Keratinocyte (primary cell): ENCODE results near the gene AVPR1A. TPM values are rescaled to one million over a fixed set of nuclear protein-coding genes. Genes with fewer than 3 reads are reported as not detected.

ENCODE experiments used
- DNase-seq: peaks from one replicate; pipeline ENCODE4 v3.0.0-alpha.2; 2011; ENCODE audit warnings: low read depth, missing footprints, low spot score
- FAIRE-seq: peaks from 2 replicates; lab custom pipeline; 2011; peaks lifted over from hg19 to GRCh38; lab: Jason Lieb, UNC
- H2AFZ ChIP-seq: 2 replicates; pipeline ENCODE4 v1.6.0; 2012; ENCODE audit warnings: low read length, control low read depth, inconsistent platforms; ENCODE audit not compliant: control insufficient read depth
- H3K27ac ChIP-seq: 2 replicates; pipeline ENCODE4 v1.5.1; 2011; ENCODE audit warnings: low read length; ENCODE audit not compliant: control insufficient read depth, insufficient read depth
- H3K27me3 ChIP-seq: 3 replicates; pipeline ENCODE4 v1.6.0; 2011; ENCODE audit warnings: low read length; ENCODE audit not compliant: control insufficient read depth, insufficient read depth; ENCODE audit errors: extremely low read depth
- H3K36me3 ChIP-seq, 2 experiments: 2 replicates in 1 of 2; 3 replicates in 1 of 2; pipeline ENCODE4 v1.5.1; 2011; ENCODE audit warnings: low read length in 2 of 2, mild to moderate bottlenecking in 1 of 2; ENCODE audit not compliant: control insufficient read depth in 2 of 2, insufficient read depth in 2 of 2; ENCODE audit errors: extremely low read depth in 1 of 2
- H3K4me1 ChIP-seq: 3 replicates; pipeline ENCODE4 v1.5.1; 2011; ENCODE audit warnings: low read length; ENCODE audit not compliant: control insufficient read depth, insufficient read depth; ENCODE audit errors: extremely low read depth
- H3K4me2 ChIP-seq: 3 replicates; pipeline ENCODE4 v1.6.0; 2011; ENCODE audit warnings: low read depth, low read length; ENCODE audit not compliant: control insufficient read depth, insufficient read depth; ENCODE audit errors: extremely low read depth
- H3K4me3 ChIP-seq, 3 experiments: fragments of 200-600 bp in 1 of 3; sonication (generic) in 1 of 3; 2 replicates in 2 of 3; 3 replicates in 1 of 3; pipeline ENCODE4 v1.5.1; 2011 to 2016; ENCODE audit warnings: low read length in 3 of 3, mild to moderate bottlenecking in 3 of 3, control low read depth in 2 of 3, inconsistent platforms in 1 of 3, low read depth in 1 of 3, mixed read lengths in 1 of 3, mixed run types in 1 of 3, moderate library complexity in 1 of 3; ENCODE audit not compliant: control insufficient read depth in 2 of 3, insufficient read depth in 2 of 3; ENCODE audit errors: extremely low read depth in 1 of 3
- H3K79me2 ChIP-seq: 2 replicates; pipeline ENCODE4 v1.6.0; 2012; ENCODE audit warnings: low read length; ENCODE audit not compliant: control insufficient read depth, insufficient read depth
- H3K9ac ChIP-seq: 3 replicates; pipeline ENCODE4 v1.6.0; 2011; ENCODE audit warnings: low read length; ENCODE audit not compliant: control insufficient read depth, insufficient read depth; ENCODE audit errors: extremely low read depth
- H3K9me1 ChIP-seq: 3 replicates; pipeline ENCODE4 v1.6.0; 2011; ENCODE audit warnings: low read length; ENCODE audit not compliant: control insufficient read depth, insufficient read depth; ENCODE audit errors: extremely low read depth
- H3K9me3 ChIP-seq: 2 replicates; pipeline ENCODE4 v1.5.1; 2012; ENCODE audit warnings: low read depth, low read length; ENCODE audit not compliant: control insufficient read depth
- H4K20me1 ChIP-seq: 3 replicates; pipeline ENCODE4 v1.6.0; 2011; ENCODE audit warnings: low read length; ENCODE audit not compliant: control insufficient read depth, insufficient read depth; ENCODE audit errors: extremely low read depth
- EZH2 ChIP-seq: IDR thresholded peaks from one replicate; pipeline ENCODE4 v1.6.1; 2012; ENCODE audit warnings: inconsistent platforms, mild to moderate bottlenecking, low read length, moderate library complexity
- dilution Hi-C: fragments of 300-500 bp; cut with MboI; formaldehyde crosslinking; loops from one replicate; pipeline ENCODE4 v1.7.0; 2020; ENCODE audit warnings: low sequenced_read_pairs; ENCODE audit not compliant: extremely low pct_ligation_motif_present
- polyA plus RNA-seq, 5 experiments: library from polyadenylated mRNA; depleted of rRNA in 3 of 5; stranded (reverse) in 3 of 5; stranded (forward) in 1 of 5; unstranded in 1 of 5; fragments of >200 nt; gene quantifications; 1 replicate in 1 of 5; 2 replicates in 3 of 5; 3 replicates in 1 of 5; pipeline versions ENCODE4 v1.2.1 to v1.2.3, GENCODE V29; 2011 to 2012; ENCODE audit warnings: missing spikeins in 2 of 5, low read depth in 1 of 5, low replicate concordance in 1 of 5
- TF ChIP-seq, protein P1 (sequence below), 3 experiments: IDR thresholded peaks in 1 of 3; conservative IDR thresholded peaks in 1 of 3; optimal IDR thresholded peaks in 1 of 3; 2 replicates in 2 of 3; 3 replicates in 1 of 3; pipeline versions ENCODE3 to v1.5.1; 2011; ENCODE audit warnings: low read length in 3 of 3, mild to moderate bottlenecking in 3 of 3, moderate library complexity in 2 of 3, control low read depth in 1 of 3, inconsistent platforms in 1 of 3; ENCODE audit not compliant: insufficient read depth in 2 of 3; ENCODE audit errors: extremely low read depth in 1 of 3

The AVPR1A gene
- polyA plus RNA-seq, 1 donor (not counting 4 experiments of a cell fraction or from before 2014, with no cell fraction given) = not detected

DNA sequence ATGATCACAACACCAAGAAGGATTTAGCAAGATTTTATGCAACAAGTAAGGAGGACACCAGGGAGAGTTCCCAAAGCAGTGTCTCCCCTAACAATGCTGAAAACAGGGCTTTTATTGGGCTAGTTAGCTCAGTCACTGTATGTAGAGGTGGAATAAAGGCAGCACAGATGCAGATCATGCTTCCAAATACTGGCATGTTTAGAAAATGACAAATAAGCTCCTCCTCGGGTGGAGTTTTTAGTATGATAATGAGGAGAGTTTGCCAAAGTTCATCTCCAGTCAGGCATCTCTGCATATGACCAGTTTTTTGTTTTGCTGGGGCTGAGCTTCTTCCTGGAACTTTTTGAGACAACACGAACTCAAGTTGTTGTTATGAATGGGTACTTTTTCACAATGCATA lies 4.4 kb upstream of the AVPR1A start:
- H3K27me3 ChIP-seq = peaks cover 25% of the 10 kb centered on the region
- H3K27ac ChIP-seq = no peak overlapping the region
- no peaks in the 10 kb centered on the region for H3K9me1 ChIP-seq
- DNase-seq = no peak
- no peak overlapping the region for H3K9ac ChIP-seq
- no peaks in the 10 kb centered on the region for H3K36me3 ChIP-seq
- dilution Hi-C loops = no loop called here
- H3K4me1 ChIP-seq = no peaks in the 10 kb centered on the region
- no peaks in the 10 kb centered on the region for H3K79me2 ChIP-seq
- FAIRE-seq = no peak
- no peak overlapping the region for H2AFZ ChIP-seq
- H3K4me2 ChIP-seq = no peak overlapping the region
- H4K20me1 ChIP-seq = no peaks in the 10 kb centered on the region
- TF ChIP-seq, protein P1, sequence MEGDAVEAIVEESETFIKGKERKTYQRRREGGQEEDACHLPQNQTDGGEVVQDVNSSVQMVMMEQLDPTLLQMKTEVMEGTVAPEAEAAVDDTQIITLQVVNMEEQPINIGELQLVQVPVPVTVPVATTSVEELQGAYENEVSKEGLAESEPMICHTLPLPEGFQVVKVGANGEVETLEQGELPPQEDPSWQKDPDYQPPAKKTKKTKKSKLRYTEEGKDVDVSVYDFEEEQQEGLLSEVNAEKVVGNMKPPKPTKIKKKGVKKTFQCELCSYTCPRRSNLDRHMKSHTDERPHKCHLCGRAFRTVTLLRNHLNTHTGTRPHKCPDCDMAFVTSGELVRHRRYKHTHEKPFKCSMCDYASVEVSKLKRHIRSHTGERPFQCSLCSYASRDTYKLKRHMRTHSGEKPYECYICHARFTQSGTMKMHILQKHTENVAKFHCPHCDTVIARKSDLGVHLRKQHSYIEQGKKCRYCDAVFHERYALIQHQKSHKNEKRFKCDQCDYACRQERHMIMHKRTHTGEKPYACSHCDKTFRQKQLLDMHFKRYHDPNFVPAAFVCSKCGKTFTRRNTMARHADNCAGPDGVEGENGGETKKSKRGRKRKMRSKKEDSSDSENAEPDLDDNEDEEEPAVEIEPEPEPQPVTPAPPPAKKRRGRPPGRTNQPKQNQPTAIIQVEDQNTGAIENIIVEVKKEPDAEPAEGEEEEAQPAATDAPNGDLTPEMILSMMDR (optimal IDR thresholded peaks at IDR 0.05 in 1 of 3, IDR thresholded peaks at IDR 0.05 in 1 of 3, conservative IDR thresholded peaks at IDR 0.05 in 1 of 3; ENCODE audit: extremely low read depth in 1 of 3, insufficient read depth in 2 of 3, low read length in 3 of 3) = no peak
- no peak for TF ChIP-seq EZH2
- no peak overlapping the region for H3K4me3 ChIP-seq
- peaks cover 2% of the 10 kb centered on the region for H3K9me3 ChIP-seq

DNA sequence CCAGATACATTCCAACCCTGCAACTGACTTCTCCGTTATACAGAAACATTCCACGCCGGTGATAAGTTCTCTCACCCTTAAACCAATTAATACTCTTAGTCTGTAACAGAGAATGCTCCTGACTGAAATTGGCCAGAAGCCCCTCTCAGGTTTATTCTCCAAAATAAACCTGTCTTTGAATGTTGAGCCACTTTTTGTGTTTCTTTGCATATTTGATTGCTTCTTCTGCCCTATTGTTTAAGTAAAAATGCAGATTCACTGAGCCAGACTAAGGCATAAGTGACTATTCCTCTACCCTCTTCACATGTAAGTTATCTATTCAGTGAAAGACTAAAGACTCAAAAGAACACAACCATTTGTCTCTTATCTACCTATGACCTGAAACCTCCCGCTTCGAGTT lies 3.6 kb upstream of the AVPR1A start:
- TF ChIP-seq EZH2 = no peak
- TF ChIP-seq, protein P1 (optimal IDR thresholded peaks at IDR 0.05 in 1 of 3, IDR thresholded peaks at IDR 0.05 in 1 of 3, conservative IDR thresholded peaks at IDR 0.05 in 1 of 3; ENCODE audit: extremely low read depth in 1 of 3, insufficient read depth in 2 of 3, low read length in 3 of 3) = no peak
- DNase-seq (no peak), FAIRE-seq (no peak)
- peaks cover 33% of the 10 kb centered on the region for H3K27me3 ChIP-seq
- no peaks in the 10 kb centered on the region for H4K20me1 ChIP-seq
- no peaks in the 10 kb centered on the region for H3K36me3 ChIP-seq
- H3K9ac ChIP-seq = no peak overlapping the region
- H2AFZ ChIP-seq = no peak overlapping the region
- no peaks in the 10 kb centered on the region for H3K79me2 ChIP-seq
- no peak overlapping the region for H3K4me3 ChIP-seq
- no peaks in the 10 kb centered on the region for H3K9me1 ChIP-seq
- H3K9me3 ChIP-seq = peaks cover 5% of the 10 kb centered on the region
- H3K4me1 ChIP-seq = no peaks in the 10 kb centered on the region
- H3K27ac ChIP-seq = no peak overlapping the region
- dilution Hi-C loops = no loop called here
- H3K4me2 ChIP-seq = no peak overlapping the region
